T-helper 2 cell (primary cell): ENCODE results near the gene IQCK.

Experiments
- DNase-seq, 5 experiments: peaks; one replicate each; pipeline versions ENCODE4 v3.0.0 to v3.0.0-alpha.2; 2012 to 2022

Gene IQCK

DNA sequence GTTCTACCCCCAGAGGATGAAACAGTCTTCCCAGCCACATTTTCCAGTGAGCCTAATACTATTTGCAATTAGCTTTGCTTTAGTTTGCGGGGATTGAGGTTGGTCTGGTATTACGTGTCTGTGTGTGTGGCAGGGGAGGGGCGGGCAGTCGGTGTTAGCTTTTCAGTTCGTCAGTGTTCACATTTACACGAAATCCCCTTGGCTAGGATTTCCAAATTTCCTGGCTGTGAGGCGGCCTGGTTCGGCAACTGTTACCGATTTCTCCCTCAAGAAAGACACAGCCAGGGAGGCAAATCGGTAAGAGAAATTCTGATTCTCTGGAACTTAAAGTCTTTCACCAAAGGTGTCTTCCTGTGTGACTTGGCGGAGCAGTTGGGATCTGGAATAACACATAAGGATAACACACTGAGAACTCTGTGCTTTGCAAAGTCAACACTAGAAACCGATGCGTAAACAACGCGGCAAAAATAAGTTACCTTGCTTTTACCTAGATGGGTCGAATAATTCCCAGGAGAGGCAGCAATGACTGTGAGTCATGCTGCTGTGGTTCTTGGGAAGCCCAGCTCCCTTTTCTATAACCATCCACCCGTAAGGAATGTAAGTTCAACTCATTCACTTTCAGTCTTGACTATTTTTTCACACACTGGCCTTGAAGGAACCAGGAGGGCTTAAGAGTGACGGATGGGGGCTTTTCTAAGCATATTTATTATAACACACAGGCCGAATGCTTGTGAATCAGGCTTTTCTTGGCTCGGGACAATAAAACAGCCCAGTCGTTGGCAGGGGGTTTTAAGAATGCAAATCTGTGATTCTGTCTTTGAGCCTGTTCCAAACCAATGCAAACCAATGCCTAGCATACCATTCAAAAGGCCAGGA lies 142.3 kb downstream of the IQCK start:
- DNase-seq: no peak

- DNase-seq: no peak
Measured at GRCh38 chr16:19861133-19861532, 143.1 kb downstream of the IQCK start.

DNA sequence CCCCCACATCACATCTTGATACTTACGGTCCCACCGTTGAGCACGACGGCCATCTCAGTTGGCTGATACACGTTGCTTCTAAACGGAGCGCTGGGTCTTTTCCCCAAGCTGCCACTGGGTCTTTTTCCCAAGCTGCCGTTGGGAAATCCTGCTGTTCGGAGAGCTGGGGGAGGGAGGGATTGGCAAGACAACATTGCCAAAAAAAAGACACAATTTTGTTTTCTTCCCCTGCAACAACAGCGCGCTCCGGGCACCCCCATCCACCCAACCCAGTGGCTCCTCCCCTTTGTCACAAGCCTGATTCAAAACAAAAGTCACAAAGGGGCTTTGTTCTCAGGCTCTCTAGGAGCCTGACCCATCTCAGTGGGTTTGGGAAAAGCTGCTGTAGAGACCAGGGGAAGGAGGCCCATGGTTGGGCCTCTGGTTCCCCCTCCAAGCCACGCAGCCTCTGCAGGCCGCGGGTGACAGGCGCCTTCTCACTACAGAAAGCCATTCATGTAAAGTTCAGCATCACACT lies 143.8 kb downstream of the IQCK start:
- no peak for DNase-seq

DNA sequence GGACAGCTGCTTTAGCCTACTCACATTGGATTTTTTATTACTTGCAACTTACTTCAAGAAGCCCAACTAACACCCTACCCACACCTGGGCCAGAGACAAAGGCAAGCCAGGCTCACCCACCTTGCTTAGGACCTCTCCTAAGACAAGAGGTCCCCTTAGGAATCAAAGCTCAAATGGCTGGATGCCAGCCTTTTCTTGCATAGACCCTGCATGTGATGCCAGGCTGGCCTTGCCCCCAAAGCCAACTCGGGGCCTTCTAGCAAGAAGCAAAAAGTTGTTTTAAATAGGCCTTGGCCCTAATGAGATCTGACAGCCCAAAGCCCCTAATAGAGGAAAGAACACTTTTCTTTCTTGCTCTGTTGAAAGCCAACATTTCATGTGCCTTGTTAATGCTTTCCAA lies 145.9 kb downstream of the IQCK start:
- no peak for DNase-seq

- no peak for DNase-seq
Measured at GRCh38 chr16:19864566-19864965, 146.5 kb downstream of the IQCK start.

GRCh38 chr16:19868421-19868820 lies 150.3 kb downstream of the IQCK start:
- DNase-seq: no peak

- no peak for DNase-seq
Measured at GRCh38 chr16:19871721-19872120, 153.7 kb downstream of the IQCK start.

GRCh38 chr16:19872179-19872863 lies 154.2 kb downstream of the IQCK start:
- DNase-seq: no peak

- DNase-seq: no peak
Measured at GRCh38 chr16:19872935-19873334, 154.9 kb downstream of the IQCK start.

- DNase-seq: no peak
Measured at GRCh38 chr16:19874026-19874425, 156.0 kb downstream of the IQCK start.

- no peak for DNase-seq
Measured at GRCh38 chr16:19874851-19875546, 156.9 kb downstream of the IQCK start.

DNA sequence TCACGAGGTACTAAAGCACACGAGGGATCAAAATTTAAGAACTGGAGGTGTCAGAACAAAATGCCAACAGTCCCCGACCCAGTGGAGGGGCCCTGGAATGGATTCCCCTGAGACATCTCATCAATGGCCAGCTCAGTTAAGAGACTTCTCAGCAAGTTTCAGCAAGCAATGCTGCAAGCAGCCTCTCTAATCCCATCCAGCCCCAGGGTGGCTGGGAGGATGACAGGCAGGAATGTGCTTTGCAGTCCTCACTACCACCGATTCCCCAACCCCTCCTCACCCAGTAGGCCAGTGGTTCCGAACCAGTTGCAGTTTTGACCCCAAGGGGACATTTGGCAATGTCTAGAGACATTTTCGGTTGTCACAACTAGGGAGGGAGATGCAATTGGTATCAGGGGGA lies 157.8 kb downstream of the IQCK start:
- DNase-seq: no peak

GRCh38 chr16:19876501-19877059 lies 158.5 kb downstream of the IQCK start:
- DNase-seq: no peak

- no peak for DNase-seq
Measured at GRCh38 chr16:19878757-19879156, 160.7 kb downstream of the IQCK start.

DNA sequence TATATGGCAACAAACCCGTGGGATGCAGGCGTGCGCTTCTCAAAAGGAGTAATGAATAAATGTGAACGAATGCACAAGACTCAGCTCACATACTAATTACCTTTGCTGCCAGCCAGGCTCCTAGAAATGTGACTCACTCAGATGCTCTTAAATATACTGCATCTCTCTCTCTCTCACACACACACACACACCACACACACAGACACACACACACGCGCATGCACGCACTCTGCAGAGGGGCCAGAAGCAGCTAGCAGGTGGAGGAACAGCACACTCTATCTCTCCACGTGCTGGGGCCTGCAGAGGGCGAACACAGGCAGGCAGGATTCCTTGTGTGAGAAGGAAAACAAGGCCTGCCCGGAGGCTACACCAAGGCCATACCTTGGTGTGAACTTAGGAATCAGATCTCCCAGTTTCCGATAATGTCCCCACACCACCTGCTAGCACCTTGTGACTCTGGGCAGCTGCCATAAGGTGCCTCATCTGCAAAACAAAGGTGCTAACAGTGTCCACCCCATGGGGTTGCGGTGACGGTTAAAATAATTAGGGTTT lies 161.2 kb downstream of the IQCK start:
- peak in 1 of 5 experiments; percentile 9 for DNase-seq

GRCh38 chr16:19881028-19881427 lies 163.0 kb downstream of the IQCK start:
- no peak for DNase-seq

- no peak for DNase-seq
Measured at GRCh38 chr16:19881783-19882182, 163.7 kb downstream of the IQCK start.

- no peak for DNase-seq
Measured at GRCh38 chr16:19882186-19882585, 164.1 kb downstream of the IQCK start.

DNA sequence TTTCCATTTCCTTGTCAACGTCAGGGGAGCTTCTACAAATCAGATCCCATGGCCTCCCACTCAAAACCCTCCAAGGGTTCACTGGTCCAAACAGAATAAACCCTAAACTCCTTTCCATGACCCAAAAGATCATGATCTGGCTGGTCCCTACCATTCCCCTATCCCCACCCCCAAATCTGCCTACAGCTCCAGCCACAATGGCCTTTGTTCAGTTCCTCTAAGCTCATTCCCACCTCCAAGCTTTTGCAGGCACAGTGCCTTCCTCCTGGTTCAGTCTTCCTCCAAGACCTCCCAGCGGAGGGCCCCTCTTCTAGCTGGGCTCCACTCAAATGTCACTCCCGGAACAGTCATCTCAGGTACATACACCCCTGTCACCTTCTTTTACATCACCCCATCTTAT lies 164.6 kb downstream of the IQCK start:
- no peak for DNase-seq

GRCh38 chr16:19883296-19883965 lies 165.4 kb downstream of the IQCK start:
- no peak for DNase-seq

DNA sequence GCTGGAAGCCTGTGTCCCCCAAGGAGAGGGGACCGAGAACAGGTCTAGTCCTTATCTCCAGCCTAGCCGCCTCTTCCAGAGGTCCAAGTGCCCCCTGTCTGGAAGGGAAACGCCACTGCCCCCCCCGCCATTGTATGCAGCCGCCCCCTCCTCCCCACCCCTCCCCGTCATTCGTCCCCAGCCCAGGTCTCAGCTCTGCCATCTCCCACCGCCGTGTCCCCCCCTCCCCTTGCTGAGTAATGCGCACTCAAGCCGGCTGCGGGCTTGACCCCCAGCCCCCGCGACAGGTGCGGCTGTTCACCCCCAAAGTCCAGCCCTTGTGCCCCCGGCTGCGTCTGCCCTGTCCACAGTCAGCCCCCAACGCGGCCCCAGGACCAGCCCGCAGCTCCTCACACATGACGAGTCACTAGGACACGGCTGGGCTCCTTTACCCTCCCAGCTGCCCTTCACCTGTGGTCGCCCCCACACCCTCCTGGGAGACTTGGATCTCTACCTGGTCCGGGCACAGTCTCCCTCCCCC lies 166.0 kb downstream of the IQCK start:
- DNase-seq: no peak
